Right lobe of liver (tissue), 4 donors: ENCODE data around the gene ZNF566.

Source experiments
- POLR2A ChIP-seq: fragments of 450-650 bp; IDR thresholded peaks from one replicate; pipeline ENCODE4 v1.6.1; 2017; ENCODE audit warnings: antibody characterized with exemption, mild to moderate bottlenecking
- TF ChIP-seq, protein P1 (sequence below), 4 donors: fragments of 200-600 bp in 3 of 4; fragments of 450-650 bp in 1 of 4; IDR thresholded peaks; one replicate each; pipeline versions ENCODE4 v1.5.1 to v1.8.0; 2016 to 2022; ENCODE audit warnings: antibody characterized with exemption in 4 of 4, mild to moderate bottlenecking in 2 of 4
- donor health status: DM: no; HTN: no; CAD: no.
- donor health status: DM: no; HTN: no; CAD: no.
- donor health status: DM: no; HTN: yes; CAD: no.

DNA sequence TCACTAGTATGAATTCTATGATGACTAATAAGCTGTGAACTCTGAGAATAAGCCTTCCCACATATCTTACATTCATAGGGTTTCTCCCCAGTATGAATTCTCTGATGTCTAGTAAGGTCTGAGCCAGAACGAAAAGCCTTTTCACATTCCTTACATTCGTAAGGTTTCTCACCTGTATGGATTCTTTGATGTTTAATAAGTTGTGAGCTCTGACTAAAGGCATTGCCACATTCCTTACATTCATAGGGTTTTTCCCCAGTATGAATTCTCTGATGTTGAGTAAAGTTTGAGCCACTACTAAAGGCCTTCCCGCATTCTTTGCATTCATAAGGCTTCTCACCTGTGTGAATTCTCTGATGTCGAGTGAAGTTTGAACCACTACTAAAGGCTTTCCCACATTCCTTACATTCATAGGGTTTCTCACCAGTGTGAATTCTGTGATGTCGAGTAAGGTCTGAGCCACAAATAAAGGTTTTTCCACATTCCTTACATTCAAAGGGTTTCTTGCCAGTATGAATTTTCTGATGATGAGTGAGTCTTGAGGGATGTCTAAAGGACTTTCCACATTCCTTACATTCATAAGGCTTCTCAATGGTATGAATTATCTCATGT lies 40.2 kb downstream of the ZNF566 start:
- TF ChIP-seq, protein P1, sequence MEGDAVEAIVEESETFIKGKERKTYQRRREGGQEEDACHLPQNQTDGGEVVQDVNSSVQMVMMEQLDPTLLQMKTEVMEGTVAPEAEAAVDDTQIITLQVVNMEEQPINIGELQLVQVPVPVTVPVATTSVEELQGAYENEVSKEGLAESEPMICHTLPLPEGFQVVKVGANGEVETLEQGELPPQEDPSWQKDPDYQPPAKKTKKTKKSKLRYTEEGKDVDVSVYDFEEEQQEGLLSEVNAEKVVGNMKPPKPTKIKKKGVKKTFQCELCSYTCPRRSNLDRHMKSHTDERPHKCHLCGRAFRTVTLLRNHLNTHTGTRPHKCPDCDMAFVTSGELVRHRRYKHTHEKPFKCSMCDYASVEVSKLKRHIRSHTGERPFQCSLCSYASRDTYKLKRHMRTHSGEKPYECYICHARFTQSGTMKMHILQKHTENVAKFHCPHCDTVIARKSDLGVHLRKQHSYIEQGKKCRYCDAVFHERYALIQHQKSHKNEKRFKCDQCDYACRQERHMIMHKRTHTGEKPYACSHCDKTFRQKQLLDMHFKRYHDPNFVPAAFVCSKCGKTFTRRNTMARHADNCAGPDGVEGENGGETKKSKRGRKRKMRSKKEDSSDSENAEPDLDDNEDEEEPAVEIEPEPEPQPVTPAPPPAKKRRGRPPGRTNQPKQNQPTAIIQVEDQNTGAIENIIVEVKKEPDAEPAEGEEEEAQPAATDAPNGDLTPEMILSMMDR (IDR thresholded peaks at IDR 0.05): no peak
- TF ChIP-seq POLR2A: no peak
